ENCODE results near the gene HSPB9.

- no peak for TF ChIP-seq CTCF (IDR thresholded peaks at IDR 0.05; ENCODE audit: poor library complexity, severe bottlenecking)
- no peak for TF ChIP-seq SMC3 (conservative IDR thresholded peaks at IDR 0.05; ENCODE audit: poor library complexity)
- TF ChIP-seq TAF1 (IDR thresholded peaks at IDR 0.05; ENCODE audit: low read depth): no peak
- TF ChIP-seq POLR2AphosphoS5 (IDR thresholded peaks at IDR 0.05): no peak
- TF ChIP-seq EZH2 (IDR thresholded peaks at IDR 0.05; ENCODE audit: borderline replicate concordance, insufficient read depth, low read length, poor library complexity, severe bottlenecking): no peak
- TF ChIP-seq MXI1 (conservative IDR thresholded peaks at IDR 0.05; ENCODE audit: poor library complexity, severe bottlenecking): no peak
Observed at GRCh38 chr17:42129109-42129837, 6.7 kb downstream of the HSPB9 start.

Measured in neural cell (in vitro differentiated cells).